KMS-11 (cell line): Measurements from ENCODE around the gene GRID1.

Source experiments
- H2AFZ ChIP-seq: fragments of 200-600 bp; sonication (generic); 2 replicates; pipeline ENCODE4 v1.6.1; 2016; ENCODE audit warnings: antibody characterized with exemption, mixed run types, low read depth
- H3K27ac ChIP-seq: fragments of 200-600 bp; sonication (generic); 2 replicates; pipeline ENCODE4 v1.6.1; 2016; ENCODE audit warnings: mild to moderate bottlenecking, mixed run types
- H3K27me3 ChIP-seq: fragments of 200-600 bp; sonication (generic); 2 replicates; pipeline ENCODE4 v1.6.1; 2017; ENCODE audit warnings: mild to moderate bottlenecking, low read depth, mixed run types, moderate library complexity; ENCODE audit not compliant: insufficient read depth
- H3K36me3 ChIP-seq: fragments of 200-600 bp; sonication (generic); 2 replicates; pipeline ENCODE4 v1.6.1; 2017; ENCODE audit warnings: mild to moderate bottlenecking, mixed run types; ENCODE audit not compliant: insufficient read depth
- H3K4me1 ChIP-seq: fragments of 200-600 bp; sonication (generic); 2 replicates; pipeline ENCODE4 v1.6.1; 2016; ENCODE audit warnings: mild to moderate bottlenecking, low read depth, mixed run types; ENCODE audit not compliant: poor library complexity, severe bottlenecking
- H3K4me2 ChIP-seq: fragments of 200-600 bp; sonication (generic); 2 replicates; pipeline ENCODE4 v1.7.0; 2016; ENCODE audit warnings: mild to moderate bottlenecking, mixed run types
- H3K4me3 ChIP-seq: fragments of 200-600 bp; sonication (generic); IDR thresholded peaks from 2 replicates; pipeline ENCODE4 v1.6.1; 2017; ENCODE audit warnings: low read depth, low read length, mixed read lengths; ENCODE audit not compliant: insufficient read depth
- H3K79me2 ChIP-seq: fragments of 200-600 bp; sonication (generic); 2 replicates; pipeline ENCODE4 v1.6.1; 2016; ENCODE audit warnings: low read depth, mixed run types; ENCODE audit not compliant: insufficient read depth
- H3K9ac ChIP-seq: fragments of 200-600 bp; sonication (generic); 2 replicates; pipeline ENCODE4 v1.6.1; 2016; ENCODE audit warnings: mild to moderate bottlenecking, mixed run types
- H4K20me1 ChIP-seq: fragments of 200-600 bp; sonication (generic); 2 replicates; pipeline ENCODE4 v1.6.1; 2016; ENCODE audit warnings: mild to moderate bottlenecking, mixed run types; ENCODE audit not compliant: insufficient read depth
- TF ChIP-seq, protein P1 (sequence below): fragments of 200-600 bp; sonication (generic); conservative IDR thresholded peaks from 2 replicates; pipeline ENCODE4 v1.6.1; 2017; ENCODE audit warnings: low read depth, mild to moderate bottlenecking, antibody characterized with exemption, low read length, moderate library complexity, mixed read lengths

GRID1 gene

DNA sequence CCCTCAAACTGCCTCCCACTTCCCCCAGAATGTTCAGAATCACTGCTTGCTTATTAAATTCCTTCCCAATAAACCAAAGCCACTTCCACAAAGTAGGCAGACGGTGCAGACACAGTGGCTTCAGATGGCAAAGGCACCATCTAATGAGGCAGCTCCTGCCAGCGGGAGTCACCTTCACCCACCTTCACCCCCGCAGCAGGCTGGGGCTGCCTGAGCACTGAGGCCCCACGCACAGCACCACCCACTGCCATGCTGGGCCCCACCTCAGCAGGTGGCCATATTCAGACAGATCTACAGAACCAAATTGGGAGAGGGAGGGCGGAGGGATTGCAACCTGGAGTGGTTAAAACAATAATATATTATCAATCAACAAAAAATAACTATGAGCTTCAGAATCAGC, 118.5 kb downstream of the GRID1 start:
- H3K4me2 ChIP-seq = no peak overlapping the region
- H4K20me1 ChIP-seq = no peaks in the 10 kb centered on the region
- TF ChIP-seq, protein P1, sequence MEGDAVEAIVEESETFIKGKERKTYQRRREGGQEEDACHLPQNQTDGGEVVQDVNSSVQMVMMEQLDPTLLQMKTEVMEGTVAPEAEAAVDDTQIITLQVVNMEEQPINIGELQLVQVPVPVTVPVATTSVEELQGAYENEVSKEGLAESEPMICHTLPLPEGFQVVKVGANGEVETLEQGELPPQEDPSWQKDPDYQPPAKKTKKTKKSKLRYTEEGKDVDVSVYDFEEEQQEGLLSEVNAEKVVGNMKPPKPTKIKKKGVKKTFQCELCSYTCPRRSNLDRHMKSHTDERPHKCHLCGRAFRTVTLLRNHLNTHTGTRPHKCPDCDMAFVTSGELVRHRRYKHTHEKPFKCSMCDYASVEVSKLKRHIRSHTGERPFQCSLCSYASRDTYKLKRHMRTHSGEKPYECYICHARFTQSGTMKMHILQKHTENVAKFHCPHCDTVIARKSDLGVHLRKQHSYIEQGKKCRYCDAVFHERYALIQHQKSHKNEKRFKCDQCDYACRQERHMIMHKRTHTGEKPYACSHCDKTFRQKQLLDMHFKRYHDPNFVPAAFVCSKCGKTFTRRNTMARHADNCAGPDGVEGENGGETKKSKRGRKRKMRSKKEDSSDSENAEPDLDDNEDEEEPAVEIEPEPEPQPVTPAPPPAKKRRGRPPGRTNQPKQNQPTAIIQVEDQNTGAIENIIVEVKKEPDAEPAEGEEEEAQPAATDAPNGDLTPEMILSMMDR = no peak
- no peak overlapping the region for H3K27ac ChIP-seq
- no peak overlapping the region for H3K9ac ChIP-seq
- no peak overlapping the region for H2AFZ ChIP-seq
- H3K36me3 ChIP-seq = no peaks in the 10 kb centered on the region
- no peaks in the 10 kb centered on the region for H3K4me1 ChIP-seq
- no peaks in the 10 kb centered on the region for H3K27me3 ChIP-seq
- H3K79me2 ChIP-seq = no peaks in the 10 kb centered on the region
- H3K4me3 ChIP-seq = no peak overlapping the region

DNA sequence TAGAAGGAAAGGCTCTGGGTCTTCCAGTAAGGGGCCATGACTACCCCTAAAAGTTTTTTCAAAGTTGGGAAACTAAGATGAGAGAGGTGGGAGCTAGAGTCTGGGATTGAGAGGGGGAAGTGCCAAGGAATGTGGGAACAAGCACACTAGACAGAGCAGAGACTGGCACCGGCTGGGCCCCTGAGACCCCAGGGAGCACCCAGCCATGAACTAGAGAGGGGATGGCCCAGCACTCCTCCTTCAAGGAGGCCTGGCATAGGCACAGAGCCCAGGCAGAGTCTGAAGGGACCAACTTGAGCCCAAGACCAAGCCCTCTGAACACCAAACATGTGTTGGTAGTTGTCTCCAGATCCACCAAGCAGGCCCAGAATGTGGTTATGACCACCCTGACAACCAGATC, 119.0 kb downstream of the GRID1 start:
- no peaks in the 10 kb centered on the region for H3K4me1 ChIP-seq
- H3K4me3 ChIP-seq = no peak overlapping the region
- no peak overlapping the region for H3K27ac ChIP-seq
- no peaks in the 10 kb centered on the region for H3K27me3 ChIP-seq
- H3K79me2 ChIP-seq = no peaks in the 10 kb centered on the region
- no peak overlapping the region for H2AFZ ChIP-seq
- no peaks in the 10 kb centered on the region for H3K36me3 ChIP-seq
- TF ChIP-seq, protein P1 = no peak
- H3K9ac ChIP-seq = no peak overlapping the region
- no peaks in the 10 kb centered on the region for H4K20me1 ChIP-seq
- no peak overlapping the region for H3K4me2 ChIP-seq

DNA sequence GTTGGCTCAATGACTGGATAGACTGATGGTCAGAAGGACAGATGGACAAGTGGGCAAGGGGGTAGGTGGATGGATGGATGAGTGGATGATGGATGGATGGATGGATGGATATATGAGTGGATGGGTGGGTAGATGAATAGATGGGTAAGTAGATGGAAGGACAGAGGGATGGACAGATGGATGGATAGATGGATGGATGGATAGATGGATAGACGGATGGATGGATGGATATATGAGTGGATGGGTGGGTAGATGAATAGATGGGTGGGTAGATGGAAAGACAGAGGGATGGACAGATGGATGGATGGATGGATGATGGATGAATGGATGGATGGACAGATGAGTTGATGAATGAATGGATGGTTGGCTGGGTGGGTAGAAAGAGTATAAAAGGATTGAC, 119.5 kb downstream of the GRID1 start:
- Histone ChIP-seq H3K27me3 (no peaks in the 10 kb centered on the region), H3K4me1 (no peaks in the 10 kb centered on the region), H3K79me2 (no peaks in the 10 kb centered on the region), H3K4me2 (no peak overlapping the region), H3K27ac (no peak overlapping the region), H2AFZ (no peak overlapping the region), H3K9ac (no peak overlapping the region), H3K4me3 (no peak overlapping the region), H3K36me3 (no peaks in the 10 kb centered on the region), H4K20me1 (no peaks in the 10 kb centered on the region)
- TF ChIP-seq, protein P1 = no peak

DNA sequence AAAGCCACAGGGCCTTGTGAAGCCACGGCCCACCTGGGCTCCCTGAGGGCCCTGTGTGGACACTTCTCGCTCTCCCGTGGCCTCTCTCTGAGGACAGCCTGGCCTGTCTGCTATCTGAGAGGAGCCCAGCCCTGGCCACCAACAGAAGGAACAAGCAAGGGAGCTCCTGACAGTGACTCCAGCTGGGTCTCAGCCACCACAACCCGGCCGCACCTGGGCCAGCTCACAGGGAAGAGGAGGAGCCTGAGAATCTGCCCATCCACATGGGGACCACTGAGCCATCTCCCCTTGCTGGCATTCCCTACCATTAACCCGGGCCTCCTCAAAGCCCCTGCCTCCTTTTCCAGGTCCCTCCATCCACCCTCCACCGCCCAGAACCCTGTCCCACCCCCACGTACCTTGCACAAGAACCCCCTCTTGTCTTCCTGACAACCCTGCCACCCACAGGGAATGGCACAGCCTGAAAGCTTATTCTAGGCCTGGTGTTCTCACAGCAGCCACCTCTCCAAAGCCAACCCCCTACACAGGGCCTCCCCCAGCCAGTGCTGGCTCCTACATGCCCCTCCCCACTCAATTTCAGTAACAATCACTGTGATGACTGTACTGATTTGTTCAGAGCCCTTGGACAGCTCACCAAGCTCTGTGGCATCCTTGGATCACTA, 120.2 kb downstream of the GRID1 start:
- no peak overlapping the region for H3K4me2 ChIP-seq
- no peaks in the 10 kb centered on the region for H3K4me1 ChIP-seq
- H3K27me3 ChIP-seq = no peaks in the 10 kb centered on the region
- no peak overlapping the region for H2AFZ ChIP-seq
- H4K20me1 ChIP-seq = no peaks in the 10 kb centered on the region
- H3K27ac ChIP-seq = no peak overlapping the region
- no peaks in the 10 kb centered on the region for H3K79me2 ChIP-seq
- no peak overlapping the region for H3K9ac ChIP-seq
- H3K36me3 ChIP-seq = no peaks in the 10 kb centered on the region
- TF ChIP-seq, protein P1 = no peak
- no peak overlapping the region for H3K4me3 ChIP-seq
